Activated gamma-delta T cell treated with anti-CD3 and anti-CD28 coated beads, Interleukin-2, amount 50 U/mL, for 16 hours (primary cell): ENCODE measurements around the gene KBTBD2.
"Not testable (repeated sequence)": the region's sequence is repeated elsewhere in the genome, so short reads cannot be mapped to it uniquely, and the experiment has no call there.

ENCODE experiments used
- DNase-seq: peaks from one replicate; pipeline ENCODE4 v3.0.0-alpha.2; 2020; ENCODE audit warnings: low read depth

KBTBD2 gene

DNA sequence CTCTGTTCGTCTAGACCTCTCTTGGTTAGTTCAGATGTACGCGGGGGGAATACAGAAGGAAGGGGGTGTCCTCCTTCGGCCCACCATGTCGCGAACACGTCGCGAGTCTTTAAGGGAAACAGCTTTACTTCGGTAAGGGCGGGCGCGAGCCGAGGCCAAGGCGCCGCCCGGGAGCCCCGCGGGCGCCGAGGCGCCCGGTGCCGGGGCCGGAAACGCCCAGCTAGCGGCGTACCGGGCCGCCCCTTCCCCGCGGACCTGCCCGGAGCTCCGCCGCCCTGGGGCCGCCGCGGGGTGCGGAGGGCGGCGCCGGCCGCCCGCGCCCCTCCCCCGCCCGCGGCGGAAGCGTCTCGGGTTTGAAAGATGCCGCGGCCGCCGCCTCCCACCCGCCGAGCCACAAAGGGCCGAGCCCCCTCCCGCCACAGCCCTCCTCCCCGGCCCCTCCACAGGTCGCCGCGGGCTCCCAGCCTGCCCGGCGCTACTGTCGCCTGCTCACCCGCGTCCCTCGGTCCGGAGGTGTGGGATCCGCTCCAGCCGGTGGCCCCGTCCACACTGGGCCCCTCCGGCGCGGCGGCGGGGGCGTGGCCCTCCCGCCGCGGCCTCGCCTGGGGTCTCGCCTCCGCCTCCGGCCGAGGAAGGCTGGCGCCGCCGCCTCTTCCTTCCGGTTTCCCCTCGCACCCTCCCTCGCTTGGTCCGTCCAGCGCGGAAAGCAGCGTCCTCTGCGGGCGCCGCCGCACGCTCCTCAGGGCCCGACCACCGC lies at the start of gene KBTBD2:
Gene KBTBD2, minus strand, starts transcription at position 718 of the 757 bp plus-strand sequence. CDS start 12,156 bp downstream, outside the sequence.
- DNase-seq: peak; percentile 68

DNA sequence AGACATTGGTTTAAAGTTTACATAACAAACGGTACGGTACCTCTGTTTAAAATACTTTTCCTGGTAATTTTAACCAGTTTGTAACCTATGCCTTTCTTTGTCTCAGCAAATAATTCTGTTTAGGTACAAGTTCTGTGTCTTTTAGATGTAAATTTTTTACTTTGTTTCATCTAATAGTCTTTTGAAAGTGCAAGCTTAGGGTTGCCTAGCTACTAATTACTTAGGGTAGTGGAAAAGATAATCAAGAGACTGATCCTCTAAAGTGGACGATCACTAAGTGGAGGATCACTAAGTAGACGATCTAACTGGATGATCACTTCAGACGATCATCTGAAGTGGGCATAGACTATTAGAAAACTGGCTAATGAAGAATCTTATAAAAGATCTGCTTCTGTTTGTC lies 49.6 kb upstream of the KBTBD2 start:
- no peak for DNase-seq

GRCh38 chr7:32937344-32938174 lies 46.0 kb upstream of the KBTBD2 start:
- DNase-seq: no peak

DNA sequence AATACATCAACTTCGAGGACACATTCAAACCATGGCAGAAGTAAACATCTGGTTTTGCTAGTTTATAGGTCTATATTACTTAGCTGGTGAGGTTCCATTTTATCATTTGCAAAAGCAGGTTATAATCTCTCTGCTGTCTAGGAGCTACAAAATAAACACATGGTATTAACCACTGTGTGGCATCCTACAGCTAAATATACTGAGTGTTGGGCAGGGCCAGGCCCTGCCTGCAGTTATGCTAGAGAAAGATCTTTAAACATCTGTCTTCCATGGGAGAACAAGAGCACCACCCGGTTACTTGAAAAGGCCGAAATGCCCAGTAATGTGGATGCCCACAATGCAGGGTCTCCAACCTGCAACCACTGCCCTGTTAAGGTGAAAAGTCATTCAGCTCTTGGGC lies 45.1 kb upstream of the KBTBD2 start:
- DNase-seq: no peak

GRCh38 chr7:32935558-32935957 lies 44.0 kb upstream of the KBTBD2 start:
- DNase-seq: no peak

DNA sequence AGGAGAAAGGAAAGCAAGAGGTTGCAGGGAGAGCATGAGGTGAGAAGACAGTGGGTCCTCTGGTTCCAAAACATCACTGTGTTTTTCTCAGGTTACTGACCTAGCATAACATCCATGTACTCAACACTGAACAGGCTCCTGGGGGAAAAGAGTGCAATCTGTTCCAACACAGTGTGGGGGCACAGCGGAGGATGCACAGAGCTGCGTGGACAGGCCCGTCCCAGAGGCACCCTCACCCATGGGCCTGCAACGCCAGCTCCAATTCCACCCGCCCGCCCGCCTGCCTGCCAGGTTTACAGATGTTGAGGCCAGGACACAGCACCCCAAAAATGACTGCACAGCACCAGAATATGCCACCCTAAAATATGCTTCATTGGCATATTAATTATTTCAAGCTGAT lies 38.8 kb upstream of the KBTBD2 start:
- no peak for DNase-seq

DNA sequence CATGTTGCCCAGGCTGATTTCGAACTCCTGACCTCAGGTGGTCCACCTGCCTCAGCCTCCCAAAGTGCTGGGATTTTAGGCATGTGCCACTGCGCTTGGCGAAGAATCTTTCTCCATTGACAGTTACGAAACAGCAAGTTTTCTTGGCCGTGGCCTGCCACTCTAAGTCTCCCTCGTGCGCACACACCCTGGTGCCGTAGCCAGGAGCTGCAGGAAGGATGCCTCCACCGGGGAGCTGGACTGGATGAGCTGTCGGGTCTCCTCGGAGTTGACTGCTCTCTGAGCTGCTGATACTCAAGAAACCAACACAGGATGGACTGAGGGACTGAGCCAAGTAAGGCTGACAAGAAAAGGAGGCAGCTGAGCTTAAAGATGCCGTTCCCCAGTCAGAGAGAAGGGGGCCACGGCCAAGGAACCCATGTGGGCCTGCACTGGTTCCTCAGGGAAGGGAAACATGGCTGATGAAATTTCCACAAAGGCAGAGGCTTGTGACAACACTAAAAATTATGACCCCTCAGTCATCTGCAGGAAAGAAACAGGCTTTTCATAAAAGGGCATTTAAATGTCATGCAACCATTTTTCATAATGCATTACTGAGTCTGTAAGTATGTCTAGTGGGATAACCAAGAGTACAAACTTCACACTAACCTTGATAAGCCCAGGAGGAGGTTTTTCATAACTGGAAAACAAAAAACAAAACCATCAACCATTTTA lies 38.0 kb upstream of the KBTBD2 start:
- DNase-seq: no peak

- DNase-seq: no peak
These were observed 37.3 kb upstream of the KBTBD2 start for GRCh38 chr7:32928785-32929298.

GRCh38 chr7:32921896-32922295 lies 30.3 kb upstream of the KBTBD2 start:
- no peak for DNase-seq

GRCh38 chr7:32916994-32917393 lies 25.4 kb upstream of the KBTBD2 start:
- DNase-seq: not testable (repeated sequence)

- no peak for DNase-seq
These were observed 24.4 kb upstream of the KBTBD2 start for GRCh38 chr7:32916006-32916405.

GRCh38 chr7:32915041-32915536 lies 23.5 kb upstream of the KBTBD2 start:
- DNase-seq: no peak

DNA sequence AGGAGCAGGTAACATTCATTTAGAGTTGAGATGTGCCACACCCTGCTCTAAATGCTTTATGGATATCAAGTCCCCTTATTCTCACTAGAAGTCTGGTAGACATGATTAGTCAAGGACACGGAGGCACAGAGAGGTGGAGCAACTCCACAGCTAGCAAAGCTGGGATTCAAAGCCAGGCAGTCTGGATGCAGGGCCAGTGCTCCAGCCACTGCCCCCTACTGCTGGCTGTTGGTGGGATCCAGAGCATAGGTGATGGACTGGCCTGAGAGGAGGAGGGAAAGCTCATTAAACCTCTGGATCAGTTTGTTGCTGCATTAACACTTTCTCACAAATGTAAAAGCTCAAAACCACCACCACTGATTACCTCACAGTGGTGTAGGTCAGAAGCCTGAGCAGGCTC lies 22.6 kb upstream of the KBTBD2 start:
- DNase-seq: no peak

GRCh38 chr7:32910195-32910594 lies 18.6 kb upstream of the KBTBD2 start:
- DNase-seq: no peak

DNA sequence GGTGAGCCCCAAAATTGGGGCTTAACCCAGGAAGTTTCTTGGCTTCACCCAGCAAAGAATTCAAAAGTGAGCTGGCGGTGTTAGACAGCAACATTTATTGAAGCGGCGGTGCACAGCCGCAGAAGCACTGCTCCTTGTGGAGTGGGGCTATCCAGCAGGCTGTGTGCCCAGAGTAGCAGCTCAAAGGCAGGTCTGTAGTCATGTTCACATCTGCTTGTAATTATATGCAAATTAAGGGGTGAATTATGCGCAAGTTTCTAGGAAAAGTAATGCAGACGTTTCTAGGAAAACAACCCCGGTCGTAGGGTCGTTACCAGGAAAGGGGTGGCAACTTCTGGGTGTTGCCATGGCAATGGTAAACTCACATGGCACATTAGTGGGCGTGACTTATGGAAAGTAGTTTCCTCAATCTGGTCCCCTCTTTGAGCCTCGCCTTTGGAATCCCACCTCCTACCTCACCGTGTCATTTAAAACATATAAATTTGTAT lies 13.7 kb upstream of the KBTBD2 start:
- DNase-seq: peak; percentile 63

- no peak for DNase-seq
These were observed 10.1 kb upstream of the KBTBD2 start for GRCh38 chr7:32901629-32902028.

GRCh38 chr7:32900433-32900995 lies 9.0 kb upstream of the KBTBD2 start:
- DNase-seq: no peak

DNA sequence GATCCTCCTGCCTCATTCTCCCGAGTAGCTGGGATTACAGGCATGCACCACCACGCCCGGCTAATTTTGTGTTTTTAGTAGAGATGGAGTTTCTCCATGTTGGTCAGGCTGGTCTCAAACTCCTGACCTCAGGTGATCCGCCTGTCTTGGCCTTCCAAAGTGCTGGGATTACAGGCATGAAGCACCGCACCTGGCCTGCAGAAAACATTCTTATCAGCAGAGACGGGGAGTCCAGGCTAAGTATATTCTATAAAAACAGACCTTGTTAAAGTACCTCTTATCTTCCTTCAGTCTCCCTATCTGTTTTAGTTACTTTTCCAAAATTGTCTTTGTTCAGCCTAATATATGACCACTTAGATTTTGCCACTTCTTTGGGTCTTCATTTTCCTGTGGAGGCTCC lies 5.8 kb upstream of the KBTBD2 start:
- DNase-seq: not testable (repeated sequence)

DNA sequence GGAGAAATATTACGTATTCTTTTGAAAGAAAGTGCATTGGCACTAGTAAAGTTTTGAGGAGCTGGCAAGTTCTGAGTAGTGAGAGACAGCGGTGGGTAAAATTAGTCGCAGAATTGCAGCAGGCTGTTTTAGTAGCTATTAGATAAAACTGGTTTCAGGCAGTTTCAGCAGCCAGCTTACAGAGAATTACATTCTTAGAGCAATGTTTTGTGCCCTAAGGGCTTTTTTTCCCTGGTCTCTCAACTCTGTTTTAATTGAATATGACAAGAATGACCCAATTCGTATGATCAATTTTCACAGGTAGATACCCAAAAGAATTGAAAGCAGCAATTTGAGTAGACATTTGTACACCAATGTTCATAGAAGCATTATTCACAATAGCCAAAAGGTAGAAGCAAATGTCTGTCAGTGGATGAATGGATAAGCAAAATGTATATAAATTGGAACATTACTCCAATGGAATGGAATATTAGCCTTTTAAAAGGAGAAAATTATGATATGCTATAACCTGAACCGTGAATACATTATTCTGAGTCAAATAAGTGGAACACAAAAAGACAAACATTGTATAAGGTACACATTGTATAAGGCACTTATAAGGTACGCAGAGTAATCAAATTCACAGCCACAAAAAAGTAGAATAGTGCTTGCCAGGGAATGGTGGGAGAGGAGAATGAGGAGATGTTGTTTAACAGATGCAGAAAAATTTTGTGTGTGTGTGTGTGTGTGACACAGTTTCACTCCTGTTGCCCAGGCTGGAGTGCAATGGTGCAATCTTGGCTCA lies 5.2 kb upstream of the KBTBD2 start:
- no peak for DNase-seq

DNA sequence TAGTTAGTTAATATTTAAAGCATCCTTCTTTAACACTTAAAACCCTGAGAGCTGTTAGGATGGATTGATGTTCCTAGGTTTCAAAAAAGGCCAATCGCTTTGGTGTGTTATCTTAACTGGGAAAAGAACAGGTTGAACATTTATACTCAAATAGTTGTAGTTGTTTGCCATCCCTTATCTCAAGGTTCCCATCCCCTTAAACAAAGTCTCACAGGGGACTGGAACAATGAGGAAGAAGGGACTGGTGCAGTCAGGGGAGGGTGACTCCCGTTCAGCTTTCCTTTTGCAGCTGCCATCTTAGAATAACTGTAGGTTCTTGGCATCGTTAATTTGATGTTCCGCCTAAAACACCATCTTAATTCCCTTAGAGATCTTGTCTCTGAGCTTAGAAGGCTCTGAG lies 2.6 kb upstream of the KBTBD2 start:
- no peak for DNase-seq

DNA sequence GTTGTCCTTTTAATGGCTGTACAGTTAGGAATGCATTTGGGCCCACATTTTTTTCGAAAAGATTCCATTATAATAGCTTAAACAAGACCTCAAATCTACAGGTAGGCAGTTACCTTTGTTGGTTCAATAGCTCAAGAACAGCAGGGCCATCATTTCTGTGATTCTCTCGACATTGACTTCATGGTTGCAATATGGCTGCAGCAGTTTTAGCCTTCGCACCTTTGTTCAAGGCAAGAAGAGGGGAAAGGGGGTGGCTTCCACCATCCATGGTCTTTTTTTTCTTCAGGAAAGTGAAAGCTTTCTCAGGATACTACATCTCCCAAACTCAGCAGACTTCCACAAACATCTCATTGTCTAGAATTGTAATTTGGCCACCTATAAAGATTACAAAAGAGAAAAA lies 2.2 kb upstream of the KBTBD2 start:
- DNase-seq: no peak
